ENCODE measurements around the gene KRTAP10-5. TPM values are rescaled to one million over a fixed set of nuclear protein-coding genes. Genes with fewer than 3 reads are reported as not detected.

The KRTAP10-5 gene
- total and polyA plus RNA-seq, 9 of the 15 experiments (the other 6 are each of a cell fraction or from before 2014, with no cell fraction given) = not detected

GRCh38 chr21:44594406-44594916 is 14.1 kb upstream of the KRTAP10-5 start (continued):
- TF ChIP-seq PTTG1 (tag; IDR thresholded peaks at IDR 0.05; ENCODE audit: low read depth) (0 out of 2 replicates have a peak, but pooled peaks have one; percentile 7), NBN (IDR thresholded peaks at IDR 0.05; ENCODE audit: low read depth) (no peak), AFF1 (IDR thresholded peaks at IDR 0.05; ENCODE audit: low read depth in 1 of 2, partially characterized antibody in 2 of 2) (no peak), ZNF431 (CRISPR knock-in tag; IDR thresholded peaks at IDR 0.05) (no peak), PKNOX1 (IDR thresholded peaks at IDR 0.05) (0 out of 2 replicates have a peak, but pooled peaks have one; percentile 6), CEBPB (tag; IDR thresholded peaks at IDR 0.05) (no peak; the same call in 1 of the 2 replicates), HNRNPLL (IDR thresholded peaks at IDR 0.05; ENCODE audit: low read depth, low read length, poor library complexity, severe bottlenecking) (no peak), FOSL1 (tag; conservative IDR thresholded peaks at IDR 0.05) (no peak), ZNF444 (CRISPR knock-in tag; IDR thresholded peaks at IDR 0.05) (no peak), PRDM10 (IDR thresholded peaks at IDR 0.05; ENCODE audit: partially characterized antibody) (peak; percentile 24), GATAD2B (IDR thresholded peaks at IDR 0.05; ENCODE audit: borderline replicate concordance) (no peak), HEY1 (CRISPR knock-in tag; IDR thresholded peaks at IDR 0.05; ENCODE audit: borderline replicate concordance) (no peak), PHF8 (IDR thresholded peaks at IDR 0.05; ENCODE audit: borderline replicate concordance, low read length) (no peak), KAT7 (CRISPR knock-in tag; IDR thresholded peaks at IDR 0.05; ENCODE audit: borderline replicate concordance) (no peak), ZNF280B (CRISPR knock-in tag; IDR thresholded peaks at IDR 0.05) (no peak), FOXO4 (CRISPR knock-in tag; IDR thresholded peaks at IDR 0.05) (no peak)
